ENCODE measurements around the gene JMJD4. TPM values are rescaled to one million over a fixed set of nuclear protein-coding genes. Genes with fewer than 3 reads are reported as not detected.
"Not testable (repeated sequence)": the region's sequence is repeated elsewhere in the genome, so short reads cannot be mapped to it uniquely, and the experiment has no call there.

JMJD4 gene
- total RNA-seq, 1 donor, result 10.5 TPM

DNA sequence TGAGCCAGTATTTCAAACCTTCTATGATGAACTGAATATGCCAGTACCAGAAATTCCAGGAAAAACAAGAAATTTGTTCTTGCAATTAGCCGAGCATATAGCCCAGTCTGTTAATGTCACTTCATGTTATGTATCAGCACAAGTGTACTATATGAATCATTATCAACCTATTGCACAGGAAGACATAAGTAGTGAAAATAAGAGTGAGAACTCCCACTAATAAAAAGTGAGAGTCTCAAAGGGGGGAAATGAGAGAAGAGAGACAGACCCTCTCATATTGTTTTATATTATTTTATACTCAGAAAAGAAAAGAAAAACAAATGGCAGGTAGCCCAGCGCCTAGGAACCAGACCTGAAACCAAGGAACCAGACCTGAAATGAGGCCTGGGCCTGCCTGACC, 16.2 kb downstream of the JMJD4 start:
- H3K4me1 ChIP-seq (ENCODE audit: insufficient read depth, low read length), result no peaks in the 10 kb centered on the region
- no peak overlapping the region for H3K4me3 ChIP-seq (ENCODE audit: low read length)
- no peaks in the 10 kb centered on the region for H3K9me3 ChIP-seq (ENCODE audit: low read depth, low read length)
- H3K27me3 ChIP-seq (ENCODE audit: insufficient read depth, low read length), result no peaks in the 10 kb centered on the region

DNA sequence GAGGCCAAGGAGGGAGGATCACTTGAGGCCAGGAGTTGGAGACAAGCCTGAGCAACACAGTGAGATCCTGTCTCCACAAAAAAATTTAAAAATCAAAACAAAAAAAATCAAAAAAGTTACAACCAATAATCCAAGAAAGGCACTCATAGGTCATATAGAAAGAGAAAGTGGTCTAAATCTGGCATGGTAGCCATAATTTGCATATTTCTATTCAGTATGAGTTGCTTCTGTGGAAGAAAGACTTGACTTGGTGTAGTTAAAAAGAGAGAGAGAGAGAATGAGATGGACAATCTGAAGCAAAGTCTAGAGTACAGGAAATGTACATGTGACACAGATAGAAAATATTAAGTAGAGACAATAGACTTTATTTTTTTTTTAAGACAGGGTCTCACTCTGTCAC, 22.5 kb downstream of the JMJD4 start:
- Histone ChIP-seq H3K4me3 (ENCODE audit: low read length) (no peak overlapping the region), H3K27me3 (ENCODE audit: insufficient read depth, low read length) (no peaks in the 10 kb centered on the region), H3K4me1 (ENCODE audit: insufficient read depth, low read length) (no peaks in the 10 kb centered on the region), H3K9me3 (ENCODE audit: low read depth, low read length) (no peaks in the 10 kb centered on the region)

DNA sequence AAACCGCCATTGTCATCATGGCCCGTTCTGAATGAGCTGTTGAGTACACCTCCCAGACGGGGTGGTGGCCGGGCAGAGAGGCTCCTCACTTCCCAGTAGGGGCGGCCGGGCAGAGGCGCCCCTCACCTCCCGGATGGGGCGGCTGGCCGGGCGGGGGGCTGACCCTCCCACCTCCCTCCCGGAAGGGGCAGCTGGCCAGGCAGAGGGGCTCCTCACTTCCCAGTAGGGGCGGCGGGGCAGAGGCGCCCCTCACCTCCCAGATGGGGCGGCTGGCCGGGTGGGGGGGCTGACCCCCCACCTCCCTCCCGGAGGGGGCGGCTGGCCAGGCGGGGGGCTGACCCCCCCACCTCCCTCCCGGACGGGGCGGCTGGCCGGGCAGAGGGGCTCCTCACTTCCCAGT, 24.6 kb downstream of the JMJD4 start:
- H3K27me3 ChIP-seq (ENCODE audit: insufficient read depth, low read length); H3K4me3 ChIP-seq (ENCODE audit: low read length); H3K4me1 ChIP-seq (ENCODE audit: insufficient read depth, low read length); H3K9me3 ChIP-seq (ENCODE audit: low read depth, low read length): not testable (repeated sequence)

DNA sequence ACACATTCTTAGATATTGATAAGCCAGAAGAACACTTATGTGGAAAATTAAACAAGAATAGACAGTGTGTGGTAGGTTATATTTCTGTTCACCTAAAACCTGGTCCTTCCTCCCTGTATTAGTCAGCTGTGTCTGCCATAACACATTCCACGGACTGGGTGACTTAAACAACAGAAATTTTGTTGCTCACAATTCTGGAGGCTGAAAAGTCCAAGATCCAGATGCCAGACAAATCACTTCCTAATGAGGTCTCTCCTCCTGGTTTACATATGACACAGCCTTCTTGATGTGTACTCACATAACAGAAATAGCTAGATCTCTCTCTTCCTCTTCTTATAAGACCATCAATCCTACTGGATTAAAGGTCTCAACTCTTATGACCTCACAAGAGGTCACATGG, 25.7 kb downstream of the JMJD4 start:
- Histone ChIP-seq H3K9me3 (ENCODE audit: low read depth, low read length) (peaks cover 1% of the 10 kb centered on the region), H3K27me3 (ENCODE audit: insufficient read depth, low read length) (no peaks in the 10 kb centered on the region), H3K4me3 (ENCODE audit: low read length) (no peak overlapping the region), H3K4me1 (ENCODE audit: insufficient read depth, low read length) (no peaks in the 10 kb centered on the region)

DNA sequence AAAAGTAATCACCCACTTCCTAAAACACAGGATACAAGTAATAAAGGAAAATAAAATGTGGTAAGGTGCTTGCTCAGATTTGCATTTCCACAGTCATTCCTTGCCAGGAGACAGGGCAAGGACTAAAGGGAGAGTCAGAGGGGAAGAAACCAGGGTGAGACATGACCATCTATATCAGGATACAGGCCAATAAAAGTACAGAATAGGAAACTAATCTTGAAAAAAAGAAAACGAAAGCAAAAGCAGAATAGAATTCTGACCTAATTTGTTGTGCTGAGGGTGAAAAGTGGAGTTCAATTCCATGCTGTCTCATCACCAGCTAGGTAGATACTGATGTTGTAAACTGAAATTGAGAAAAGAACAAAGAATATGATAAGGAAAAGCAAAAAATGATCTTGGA, 27.3 kb downstream of the JMJD4 start:
- Histone ChIP-seq H3K27me3 (ENCODE audit: insufficient read depth, low read length) (no peaks in the 10 kb centered on the region), H3K4me1 (ENCODE audit: insufficient read depth, low read length) (no peaks in the 10 kb centered on the region), H3K4me3 (ENCODE audit: low read length) (no peak overlapping the region), H3K9me3 (ENCODE audit: low read depth, low read length) (peaks cover 6% of the 10 kb centered on the region)

DNA sequence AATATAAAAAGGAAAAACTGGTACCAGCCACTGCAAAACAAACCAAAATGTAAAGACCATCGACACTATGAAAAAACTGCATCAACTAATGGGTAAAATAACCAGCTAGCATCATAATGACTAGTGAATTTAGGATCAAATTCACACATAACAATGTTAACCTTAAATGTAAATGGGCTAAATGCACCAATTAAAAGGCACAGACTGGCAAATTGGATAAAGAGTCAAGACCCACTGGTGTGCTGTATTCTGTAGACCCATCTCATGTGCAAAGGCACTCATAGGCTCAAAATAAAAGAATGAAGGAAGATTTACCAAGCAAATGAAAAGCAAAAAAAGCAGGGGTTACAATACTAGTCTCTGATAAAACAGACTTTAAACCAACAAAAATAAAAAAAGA, 33.5 kb downstream of the JMJD4 start:
- H3K4me3 ChIP-seq (ENCODE audit: low read length); H3K27me3 ChIP-seq (ENCODE audit: insufficient read depth, low read length): not testable (repeated sequence)
- peaks cover 26% of the 10 kb centered on the region for H3K9me3 ChIP-seq (ENCODE audit: low read depth, low read length)

DNA sequence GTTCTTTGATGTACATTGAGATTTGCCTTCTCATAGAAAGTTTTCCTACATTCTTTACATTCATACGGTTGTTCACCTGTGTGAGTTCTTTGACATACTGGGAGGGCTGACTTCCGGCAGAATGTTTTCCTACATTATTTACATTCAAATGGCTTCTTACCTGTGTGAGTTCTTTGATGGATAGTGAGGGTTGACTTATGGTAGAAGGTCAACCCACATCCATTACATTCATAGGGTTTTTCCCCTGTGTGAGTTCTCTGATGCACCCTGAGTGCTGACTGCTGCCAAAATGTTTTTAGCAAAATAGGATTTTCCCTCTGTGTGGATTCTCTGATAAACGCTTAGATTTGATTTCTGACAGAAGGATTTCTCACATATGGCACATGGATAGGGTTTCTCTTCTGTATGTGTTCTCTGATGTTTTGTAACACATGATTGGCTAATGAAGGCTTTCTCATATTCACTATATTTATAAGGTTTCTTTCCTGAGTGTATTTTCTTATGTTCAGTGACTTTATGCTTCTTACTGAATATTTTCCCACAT, 37.7 kb downstream of the JMJD4 start:
- H3K9me3 ChIP-seq (ENCODE audit: low read depth, low read length), result peaks cover 30% of the 10 kb centered on the region
- H3K27me3 ChIP-seq (ENCODE audit: insufficient read depth, low read length), result no peaks in the 10 kb centered on the region
- no peaks in the 10 kb centered on the region for H3K4me1 ChIP-seq (ENCODE audit: insufficient read depth, low read length)
- no peak overlapping the region for H3K4me3 ChIP-seq (ENCODE audit: low read length)

More for the DNA sequence above, 33.5 kb downstream of the JMJD4 start:
- not testable (repeated sequence) for H3K4me1 ChIP-seq (ENCODE audit: insufficient read depth, low read length)

DNA sequence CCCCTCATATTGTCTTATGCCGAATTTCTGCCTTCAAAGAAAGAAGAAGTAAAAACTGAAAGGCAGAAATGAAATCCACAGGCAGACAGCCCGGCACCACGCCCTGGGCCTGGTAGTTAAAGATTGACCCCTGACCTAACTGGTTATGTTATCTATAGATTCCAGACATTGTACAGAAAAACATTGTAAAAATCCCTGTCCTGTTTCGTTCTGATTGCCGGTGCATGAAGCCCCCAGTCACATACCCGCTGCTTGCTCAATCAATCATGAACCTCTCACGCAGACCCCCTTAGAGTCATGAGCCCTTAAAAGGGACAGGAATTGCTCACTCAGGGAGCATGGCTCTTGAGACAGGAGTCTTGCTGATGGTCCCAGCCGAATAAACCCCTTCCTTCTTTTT, 49.3 kb downstream of the JMJD4 start:
- peaks cover 37% of the 10 kb centered on the region for H3K9me3 ChIP-seq (ENCODE audit: low read depth, low read length)
- H3K4me1 ChIP-seq (ENCODE audit: insufficient read depth, low read length), result no peaks in the 10 kb centered on the region
- H3K4me3 ChIP-seq (ENCODE audit: low read length), result no peak overlapping the region
- H3K27me3 ChIP-seq (ENCODE audit: insufficient read depth, low read length), result no peaks in the 10 kb centered on the region

Other genes starting within 250 kb of the JMJD4 start
- gene ZNF678, start 171.7 kb downstream of the JMJD4 start, total RNA-seq, result 6.1 TPM
- gene SNAP47, start 133 bp upstream of the JMJD4 start, total RNA-seq, result 18.1 TPM
- not detected for gene PRSS38, start 80.4 kb upstream of the JMJD4 start, total RNA-seq
- gene WNT9A, start 212.6 kb upstream of the JMJD4 start, total RNA-seq, result under 0.01 TPM